Cardiac fibroblast (primary cell): Measurements from ENCODE around the gene CHST11.
"Not testable (repeated sequence)": the region's sequence is repeated elsewhere in the genome, so short reads cannot be mapped to it uniquely, and the experiment has no call there.

ENCODE experiments used
- DNase-seq, 2 donors: peaks; one replicate each; pipeline versions ENCODE4 v3.0.0 to v3.0.0-alpha.2; 2010; ENCODE audit warnings: low read depth in 2 of 2
- H3K4me3 ChIP-seq, 2 donors: replicated peaks in 1 of 2; 1 replicate in 1 of 2; 2 replicates in 1 of 2; pipeline ENCODE4 v1.5.1; 2011; ENCODE audit warnings: low read depth in 2 of 2, low read length in 2 of 2, mild to moderate bottlenecking in 2 of 2, moderate library complexity in 1 of 2
- CTCF ChIP-seq: IDR thresholded peaks from one replicate; pipeline ENCODE4 v1.5.1; 2011; ENCODE audit warnings: low read depth, mild to moderate bottlenecking, low read length, inconsistent platforms

CHST11 gene

GRCh38 chr12:104526320-104526719 lies 69.6 kb downstream of the CHST11 start:
- no peak overlapping the region for H3K4me3 ChIP-seq
- no peak for TF ChIP-seq CTCF
- no peak for DNase-seq

GRCh38 chr12:104526751-104527150 lies 70.0 kb downstream of the CHST11 start:
- DNase-seq, result no peak
- TF ChIP-seq CTCF, result no peak
- H3K4me3 ChIP-seq, result no peak overlapping the region

- not testable (repeated sequence) for DNase-seq, H3K4me3 ChIP-seq
Measured at GRCh38 chr12:104527653-104528052, 70.9 kb downstream of the CHST11 start.

GRCh38 chr12:104529130-104529874 lies 72.6 kb downstream of the CHST11 start:
- TF ChIP-seq CTCF, result no peak
- no peak overlapping the region for H3K4me3 ChIP-seq
- no peak for DNase-seq

GRCh38 chr12:104532636-104533035 lies 75.9 kb downstream of the CHST11 start:
- no peak overlapping the region for H3K4me3 ChIP-seq
- TF ChIP-seq CTCF, result no peak
- DNase-seq, result no peak

GRCh38 chr12:104533134-104533533 lies 76.4 kb downstream of the CHST11 start:
- no peak for DNase-seq

More at GRCh38 chr12:104533134-104533533, 76.4 kb downstream of the CHST11 start:
- TF ChIP-seq CTCF, result no peak
- no peak overlapping the region for H3K4me3 ChIP-seq
